ENCODE data around the gene GMPPB.

The GMPPB gene

GRCh38 chr3:49754536-49754935 is 30.8 kb upstream of the GMPPB start:
- TF ChIP-seq REST (IDR thresholded peaks at IDR 0.05; ENCODE audit: low read depth) (no peak), TEAD4 (IDR thresholded peaks at IDR 0.05) (no peak), RAD21 (IDR thresholded peaks at IDR 0.05; ENCODE audit: low read depth) (no peak), TAF1 (IDR thresholded peaks at IDR 0.05; ENCODE audit: low read depth) (no peak), NFIC (IDR thresholded peaks at IDR 0.05) (no peak)

DNA sequence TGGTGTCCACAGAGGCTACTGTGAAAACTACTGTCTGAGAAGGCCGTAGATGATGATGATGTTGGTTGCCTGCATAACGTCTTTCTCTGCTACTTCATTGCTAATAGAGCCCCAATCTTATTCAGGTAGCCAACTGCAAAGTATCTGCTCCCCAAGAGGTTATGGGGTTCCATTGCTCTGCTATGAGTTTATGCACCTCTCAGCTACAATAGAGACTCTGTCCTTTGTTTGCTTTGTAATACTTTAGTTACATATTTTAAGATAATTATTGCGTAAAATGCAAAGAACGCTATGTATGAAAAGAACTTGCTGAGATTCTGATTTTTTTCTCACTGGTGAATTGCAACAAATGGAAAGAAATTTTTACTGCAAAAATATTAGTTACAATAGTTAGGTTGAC is 27.8 kb upstream of the GMPPB start:
- TF ChIP-seq TEAD4 (IDR thresholded peaks at IDR 0.05) (no peak), RAD21 (IDR thresholded peaks at IDR 0.05; ENCODE audit: low read depth) (no peak)
- TF ChIP-seq, protein P1, sequence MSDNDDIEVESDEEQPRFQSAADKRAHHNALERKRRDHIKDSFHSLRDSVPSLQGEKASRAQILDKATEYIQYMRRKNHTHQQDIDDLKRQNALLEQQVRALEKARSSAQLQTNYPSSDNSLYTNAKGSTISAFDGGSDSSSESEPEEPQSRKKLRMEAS (IDR thresholded peaks at IDR 0.05), result no peak

GRCh38 chr3:49750056-49750455 is 26.3 kb upstream of the GMPPB start:
- TF ChIP-seq EP300 (IDR thresholded peaks at IDR 0.05; ENCODE audit: borderline replicate concordance) (no peak), CEBPB (IDR thresholded peaks at IDR 0.05) (no peak), TEAD4 (IDR thresholded peaks at IDR 0.05) (no peak), FOXM1 (IDR thresholded peaks at IDR 0.05; ENCODE audit: borderline replicate concordance, low read depth) (no peak), USF1 (IDR thresholded peaks at IDR 0.05) (no peak), ZBTB7A (IDR thresholded peaks at IDR 0.05; ENCODE audit: low read depth) (no peak), YY1 (IDR thresholded peaks at IDR 0.05; ENCODE audit: low read depth) (no peak)
- TF ChIP-seq, protein P1 (IDR thresholded peaks at IDR 0.05), result no peak

- TF ChIP-seq FOXM1 (IDR thresholded peaks at IDR 0.05; ENCODE audit: borderline replicate concordance, low read depth) (no peak), TAF1 (IDR thresholded peaks at IDR 0.05; ENCODE audit: low read depth) (no peak), TCF12 (IDR thresholded peaks at IDR 0.05; ENCODE audit: low read depth) (no peak), REST (IDR thresholded peaks at IDR 0.05; ENCODE audit: low read depth) (no peak), EP300 (IDR thresholded peaks at IDR 0.05; ENCODE audit: borderline replicate concordance) (no peak), YY1 (IDR thresholded peaks at IDR 0.05; ENCODE audit: low read depth) (no peak), TEAD4 (IDR thresholded peaks at IDR 0.05) (no peak), CEBPB (IDR thresholded peaks at IDR 0.05) (no peak), USF1 (IDR thresholded peaks at IDR 0.05) (no peak), RAD21 (IDR thresholded peaks at IDR 0.05; ENCODE audit: low read depth) (no peak), EGR1 (IDR thresholded peaks at IDR 0.05) (no peak), NFIC (IDR thresholded peaks at IDR 0.05) (no peak), CREB1 (IDR thresholded peaks at IDR 0.05; ENCODE audit: low read depth) (no peak), ZBTB7A (IDR thresholded peaks at IDR 0.05; ENCODE audit: low read depth) (no peak)
- TF ChIP-seq, protein P1 (IDR thresholded peaks at IDR 0.05), result no peak
These were observed 24.2 kb upstream of the GMPPB start for GRCh38 chr3:49747792-49748480.

- TF ChIP-seq YY1 (IDR thresholded peaks at IDR 0.05; ENCODE audit: low read depth) (no peak), TAF1 (IDR thresholded peaks at IDR 0.05; ENCODE audit: low read depth) (no peak), NFIC (IDR thresholded peaks at IDR 0.05) (peak; percentile 27; the same call in 1 of the 2 replicates)
These were observed 22.2 kb upstream of the GMPPB start for GRCh38 chr3:49745986-49746385.

DNA sequence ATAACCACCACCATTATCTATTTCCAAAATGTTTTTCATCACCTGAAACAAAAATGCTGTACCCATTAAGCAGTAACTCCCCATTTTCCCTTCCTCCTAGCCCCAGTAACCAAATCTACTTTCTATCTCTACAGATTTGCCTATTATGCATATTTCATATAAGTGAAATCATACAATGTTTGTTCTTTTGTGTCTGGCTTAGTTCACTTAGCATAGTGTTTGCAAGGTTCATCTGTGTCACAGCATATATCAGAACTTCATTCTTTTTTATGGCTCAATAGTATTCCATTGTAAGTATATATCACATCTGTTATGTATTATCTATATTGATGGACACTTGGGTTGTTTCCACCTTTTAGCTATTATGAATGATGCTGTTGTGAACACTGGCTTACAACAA is 16.7 kb upstream of the GMPPB start:
- TF ChIP-seq ZBTB7A (IDR thresholded peaks at IDR 0.05; ENCODE audit: low read depth), result no peak
- TF ChIP-seq FOXM1 (IDR thresholded peaks at IDR 0.05; ENCODE audit: borderline replicate concordance, low read depth), result no peak
- TF ChIP-seq EP300 (IDR thresholded peaks at IDR 0.05; ENCODE audit: borderline replicate concordance), result no peak
- TF ChIP-seq TEAD4 (IDR thresholded peaks at IDR 0.05), result no peak
- TF ChIP-seq USF1 (IDR thresholded peaks at IDR 0.05), result no peak
- no peak for TF ChIP-seq RAD21 (IDR thresholded peaks at IDR 0.05; ENCODE audit: low read depth)
- no peak for TF ChIP-seq TAF1 (IDR thresholded peaks at IDR 0.05; ENCODE audit: low read depth)
- no peak for TF ChIP-seq CEBPB (IDR thresholded peaks at IDR 0.05)
- TF ChIP-seq, protein P1 (IDR thresholded peaks at IDR 0.05), result no peak
- TF ChIP-seq EGR1 (IDR thresholded peaks at IDR 0.05), result no peak
- TF ChIP-seq CREB1 (IDR thresholded peaks at IDR 0.05; ENCODE audit: low read depth), result no peak
- TF ChIP-seq NFIC (IDR thresholded peaks at IDR 0.05), result no peak
- TF ChIP-seq TCF12 (IDR thresholded peaks at IDR 0.05; ENCODE audit: low read depth), result no peak
- TF ChIP-seq REST (IDR thresholded peaks at IDR 0.05; ENCODE audit: low read depth), result no peak
- no peak for TF ChIP-seq YY1 (IDR thresholded peaks at IDR 0.05; ENCODE audit: low read depth)

Measured in Ishikawa (cell line).